NCI-H524 treated with DMSO at 0.1 percent for 48 hours (cell line): ENCODE results near the gene RALGDS.
"Not testable (repeated sequence)": the region's sequence is repeated elsewhere in the genome, so short reads cannot be mapped to it uniquely, and the experiment has no call there.

ENCODE experiments used
- DNase-seq: peaks from one replicate; lab custom pipeline; 2025; lab: John Stamatoyannopoulos, UW

The RALGDS gene

DNA sequence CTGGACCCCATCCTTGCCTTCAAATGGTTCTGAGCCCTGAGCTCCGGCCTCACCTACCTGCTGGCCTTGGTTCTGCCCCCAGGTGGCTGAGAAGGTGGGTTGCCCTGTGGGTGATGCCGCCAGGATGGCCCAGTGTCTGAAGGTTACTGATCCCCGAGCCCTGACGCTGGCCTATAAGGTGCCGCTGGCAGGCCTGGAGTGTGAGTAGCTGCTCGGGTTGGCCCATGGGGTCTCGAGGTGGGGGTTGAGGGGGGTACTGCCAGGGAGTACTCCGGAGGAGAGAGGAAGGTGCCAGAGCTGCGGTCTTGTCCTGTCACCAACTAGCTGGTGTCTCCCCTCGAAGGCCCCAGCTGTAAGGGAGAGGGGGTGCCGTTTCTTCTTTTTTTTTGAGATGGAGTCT lies 54.0 kb downstream of the RALGDS start:
- DNase-seq, result no peak

DNA sequence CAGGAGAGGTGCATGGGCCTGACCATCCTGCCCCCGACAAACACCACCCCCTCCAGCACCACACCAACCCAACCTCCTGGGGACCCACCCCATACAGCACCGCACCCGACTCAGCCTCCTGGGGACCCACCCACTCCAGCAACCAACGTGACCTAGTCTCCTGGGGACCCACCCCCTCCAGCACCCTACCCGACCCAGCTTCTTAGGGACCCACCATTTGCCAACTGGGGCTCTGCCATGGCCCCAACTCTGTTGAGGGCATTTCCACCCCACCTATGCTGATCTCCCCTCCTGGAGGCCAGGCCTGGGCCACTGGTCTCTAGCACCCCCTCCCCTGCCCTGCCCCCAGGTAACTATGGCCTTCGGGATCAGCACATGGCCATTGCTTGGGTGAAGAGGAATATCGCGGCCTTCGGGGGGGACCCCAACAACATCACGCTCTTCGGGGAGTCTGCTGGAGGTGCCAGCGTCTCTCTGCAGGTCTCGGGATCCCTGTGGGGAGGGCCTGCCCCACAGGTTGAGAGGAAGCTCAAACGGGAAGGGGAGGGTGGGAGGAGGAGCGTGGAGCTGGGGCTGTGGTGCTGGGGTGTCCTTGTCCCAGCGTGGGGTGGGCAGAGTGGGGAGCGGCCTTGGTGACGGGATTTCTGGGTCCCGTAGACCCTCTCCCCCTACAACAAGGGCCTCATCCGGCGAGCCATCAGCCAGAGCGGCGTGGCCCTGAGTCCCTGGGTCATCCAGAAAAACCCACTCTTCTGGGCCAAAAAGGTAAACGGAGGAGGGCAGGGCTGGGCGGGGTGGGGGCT lies 54.7 kb downstream of the RALGDS start:
- DNase-seq, result no peak

- no peak for DNase-seq
Measured at GRCh38 chr9:133065070-133065388, 56.0 kb downstream of the RALGDS start.

DNA sequence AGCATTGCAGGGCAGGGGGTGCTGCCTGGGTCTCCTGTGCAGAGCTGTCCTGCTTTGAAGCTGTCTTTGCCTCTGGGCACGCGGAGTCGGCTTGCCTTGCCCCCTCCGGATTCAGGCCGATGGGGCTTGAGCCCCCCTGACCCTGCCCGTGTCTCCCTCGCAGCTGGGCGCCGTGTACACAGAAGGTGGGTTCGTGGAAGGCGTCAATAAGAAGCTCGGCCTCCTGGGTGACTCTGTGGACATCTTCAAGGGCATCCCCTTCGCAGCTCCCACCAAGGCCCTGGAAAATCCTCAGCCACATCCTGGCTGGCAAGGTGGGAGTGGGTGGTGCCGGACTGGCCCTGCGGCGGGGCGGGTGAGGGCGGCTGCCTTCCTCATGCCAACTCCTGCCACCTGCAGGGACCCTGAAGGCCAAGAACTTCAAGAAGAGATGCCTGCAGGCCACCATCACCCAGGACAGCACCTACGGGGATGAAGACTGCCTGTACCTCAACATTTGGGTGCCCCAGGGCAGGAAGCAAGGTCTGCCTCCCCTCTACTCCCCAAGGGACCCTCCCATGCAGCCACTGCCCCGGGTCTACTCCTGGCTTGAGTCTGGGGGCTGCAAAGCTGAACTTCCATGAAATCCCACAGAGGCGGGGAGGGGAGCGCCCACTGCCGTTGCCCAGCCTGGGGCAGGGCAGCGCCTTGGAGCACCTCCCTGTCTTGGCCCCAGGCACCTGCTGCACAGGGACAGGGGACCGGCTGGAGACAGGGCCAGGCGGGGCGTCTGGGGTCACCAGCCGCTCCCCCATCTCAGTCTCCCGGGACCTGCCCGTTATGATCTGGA lies 56.6 kb downstream of the RALGDS start:
- no peak for DNase-seq

- DNase-seq, result no peak
Measured at GRCh38 chr9:133063500-133064231, 57.4 kb downstream of the RALGDS start.

DNA sequence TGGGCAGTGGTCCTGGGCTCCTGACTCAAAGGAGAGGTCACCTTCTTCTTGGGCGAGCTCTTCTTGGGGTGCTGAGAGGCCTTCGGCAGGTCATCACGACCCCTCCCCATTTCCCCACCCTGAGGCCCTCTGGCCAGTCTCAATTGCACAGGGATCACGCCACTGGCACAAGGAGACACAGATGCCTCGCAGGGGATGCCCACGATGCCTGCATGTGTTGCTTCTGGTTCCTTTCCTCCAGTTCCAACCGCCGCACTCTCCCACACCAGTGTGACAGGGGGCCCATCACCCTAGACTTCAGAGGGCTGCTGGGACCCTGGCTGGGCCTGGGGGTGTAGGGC lies 57.9 kb downstream of the RALGDS start:
- no peak for DNase-seq

GRCh38 chr9:133062569-133062968 lies 58.5 kb downstream of the RALGDS start:
- DNase-seq, result not testable (repeated sequence)

- DNase-seq, result not testable (repeated sequence)
Measured at GRCh38 chr9:133061764-133062145, 59.3 kb downstream of the RALGDS start, which contains the start of gene CEL. CEL (plus strand) TSS chr9:133061981; CDS start chr9:133062003, 22 bp downstream.

- not testable (repeated sequence) for DNase-seq
Measured at GRCh38 chr9:133061019-133061763, 59.8 kb downstream of the RALGDS start.

GRCh38 chr9:133060417-133060841 lies 60.6 kb downstream of the RALGDS start:
- DNase-seq, result no peak

DNA sequence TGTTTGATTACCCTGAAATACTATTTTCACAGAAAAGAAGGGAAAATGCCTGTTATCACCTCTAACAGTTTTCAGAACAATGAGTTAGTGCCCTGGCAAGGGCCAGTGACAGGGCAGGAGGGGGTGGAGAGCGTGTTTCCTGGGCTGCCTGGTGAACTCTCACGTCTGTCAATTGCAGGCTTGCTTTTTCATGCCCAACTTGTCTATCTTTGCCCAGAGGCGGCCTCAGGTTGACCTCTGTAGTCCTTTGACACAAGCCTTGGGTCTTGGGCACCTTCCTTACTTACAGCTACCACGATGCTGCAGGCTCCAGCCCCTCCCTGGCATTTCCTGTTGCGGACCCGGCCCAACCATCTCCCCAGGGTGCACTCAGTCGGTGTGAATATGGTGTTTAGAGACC lies 61.4 kb downstream of the RALGDS start:
- no peak for DNase-seq

DNA sequence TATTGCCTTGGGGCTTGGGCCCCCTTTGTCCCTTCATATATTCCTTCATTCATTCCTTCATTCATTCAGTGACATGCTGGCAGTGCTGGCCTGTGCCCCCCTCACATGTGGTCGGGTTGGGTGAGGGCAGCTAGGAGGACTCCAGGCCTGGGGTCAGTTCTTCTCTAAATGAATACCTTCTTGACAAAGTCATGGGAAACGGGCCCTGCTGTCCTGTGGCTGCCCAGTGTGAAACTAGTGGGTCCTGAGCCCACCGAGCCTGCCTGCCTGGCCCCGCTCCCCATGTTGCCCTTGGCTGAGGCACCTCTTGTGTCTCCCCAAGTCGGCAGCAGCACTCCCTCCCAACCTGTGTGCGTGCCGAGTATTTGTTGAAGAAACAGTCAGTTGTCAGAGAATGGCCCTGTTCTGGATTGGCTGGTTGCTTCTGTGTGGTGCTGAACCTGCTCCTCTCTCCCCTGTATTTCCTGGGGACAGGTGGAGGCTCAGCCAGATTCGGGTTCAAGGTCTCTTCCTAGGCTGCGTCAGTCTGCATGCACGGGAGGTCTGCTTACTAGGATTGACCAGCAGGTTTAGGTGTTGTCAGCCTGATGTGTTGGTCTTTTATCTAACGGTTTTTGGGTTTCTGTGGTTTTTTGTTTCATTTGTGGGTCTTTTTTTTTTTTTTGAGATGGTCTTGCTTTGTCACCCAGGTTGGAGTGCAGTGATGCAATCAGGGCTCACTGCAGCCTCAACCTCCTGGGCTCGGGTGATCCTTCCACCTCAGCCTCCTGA lies 62.3 kb downstream of the RALGDS start:
- DNase-seq, result no peak

GRCh38 chr9:133058071-133058470 lies 63.0 kb downstream of the RALGDS start:
- DNase-seq, result no peak

DNA sequence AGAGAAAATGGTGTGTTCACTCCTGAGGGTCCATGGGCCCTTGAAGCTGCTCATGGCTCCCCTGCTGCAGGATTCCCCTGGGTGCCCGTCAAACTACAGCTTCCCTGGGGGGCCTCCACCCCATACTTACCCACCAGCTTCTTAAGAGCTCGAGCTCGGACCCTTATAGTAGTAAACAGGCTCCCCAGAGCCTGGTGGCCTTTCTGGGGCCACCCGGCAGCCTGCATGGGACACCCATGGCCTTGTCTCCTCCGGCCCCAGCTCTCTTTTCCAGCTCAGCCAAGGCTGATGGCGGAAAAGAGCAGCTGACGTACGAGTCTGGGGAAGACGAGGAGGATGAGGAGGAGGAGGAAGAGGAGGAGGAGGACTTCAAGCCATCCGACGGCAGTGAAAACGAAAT lies 63.5 kb downstream of the RALGDS start:
- DNase-seq, result no peak

DNA sequence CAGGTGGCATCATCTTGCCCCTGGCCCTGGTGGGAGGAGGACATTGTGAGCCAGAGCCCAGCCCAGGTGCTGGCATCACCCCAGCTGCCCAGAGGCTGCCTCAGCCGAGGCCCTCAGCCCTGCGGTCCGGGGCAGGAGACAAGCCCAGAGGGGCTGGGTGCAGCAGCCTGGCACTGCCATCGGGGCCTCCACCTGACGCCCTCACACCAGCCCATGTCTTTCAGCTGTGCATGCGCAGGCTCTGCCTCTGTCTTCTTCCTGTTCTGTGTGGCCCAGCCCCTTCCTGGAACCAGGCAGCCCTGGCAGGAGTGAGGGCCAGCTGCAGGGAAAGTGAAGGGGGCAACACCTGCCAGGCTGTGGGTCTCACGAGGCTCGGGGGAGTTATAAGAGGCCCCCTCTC lies 64.0 kb downstream of the RALGDS start:
- no peak for DNase-seq

- no peak for DNase-seq
Measured at GRCh38 chr9:133056533-133056932, 64.5 kb downstream of the RALGDS start.

GRCh38 chr9:133055788-133056420 lies 65.1 kb downstream of the RALGDS start:
- no peak for DNase-seq

- no peak for DNase-seq
Measured at GRCh38 chr9:133054966-133055365, 66.1 kb downstream of the RALGDS start.

DNA sequence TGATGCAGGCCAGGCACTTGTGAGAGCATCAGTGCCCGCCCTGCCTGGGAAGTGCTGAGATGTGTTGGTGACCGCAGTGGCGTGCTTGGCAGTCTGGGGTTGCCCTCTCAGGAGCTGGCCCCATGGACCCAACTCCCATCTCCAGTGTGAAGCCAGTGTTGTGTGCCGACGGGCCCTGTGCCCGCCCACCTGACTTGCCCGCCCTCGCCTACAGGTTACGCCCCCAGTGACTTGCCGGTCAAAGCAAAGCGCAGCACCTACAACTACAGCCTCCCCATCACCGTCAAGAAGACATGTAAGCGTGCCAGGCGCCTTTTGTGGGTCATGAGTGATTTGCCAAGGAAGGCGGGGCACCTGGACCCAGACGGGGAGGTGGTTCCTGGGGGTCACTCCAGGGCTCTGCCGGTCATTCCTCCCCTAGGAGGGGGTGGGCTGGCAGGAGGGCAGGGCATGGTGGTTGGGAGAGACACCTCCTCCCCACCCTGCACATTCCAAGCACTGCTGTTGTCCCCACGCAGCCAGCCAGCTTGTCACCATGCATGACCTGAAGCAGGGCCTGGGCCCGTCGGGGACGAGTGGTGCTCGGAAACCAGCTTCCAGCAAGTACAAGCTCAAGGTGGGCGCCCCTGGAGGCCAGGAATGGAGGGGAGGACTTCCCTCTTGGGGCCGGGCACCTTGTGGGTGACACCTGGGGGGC lies 66.7 kb downstream of the RALGDS start:
- no peak for DNase-seq

DNA sequence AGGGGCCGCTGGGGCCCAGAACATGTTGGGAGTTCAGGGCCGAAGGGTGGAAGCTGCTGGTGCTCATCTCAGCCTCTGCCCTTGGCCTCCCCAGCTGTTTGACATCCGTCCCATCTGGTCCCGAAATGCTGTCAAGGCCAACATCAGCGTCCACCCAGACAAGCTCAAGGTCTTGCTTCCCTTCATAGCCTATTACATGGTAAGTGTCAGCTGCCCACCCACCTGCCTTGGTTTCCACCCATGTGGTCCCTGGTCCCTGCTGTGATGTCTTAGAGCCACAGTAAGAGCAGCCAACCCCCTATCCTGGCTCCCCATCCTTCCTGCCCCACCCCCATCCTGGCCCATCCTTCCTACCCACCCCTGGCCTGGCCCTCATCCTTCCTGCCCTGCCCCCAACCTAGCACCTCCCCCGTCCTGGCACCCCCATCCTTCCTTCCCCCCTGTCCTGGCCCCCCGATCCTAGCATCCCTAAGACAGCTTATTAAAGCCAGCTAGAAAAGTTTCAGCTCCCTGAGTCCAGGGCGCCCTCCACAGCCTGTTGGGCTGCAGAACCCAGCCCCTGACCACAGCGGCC lies 69.0 kb downstream of the RALGDS start:
- DNase-seq, result no peak
